ENCODE data around the gene GPRC5D.

GPRC5D gene

DNA sequence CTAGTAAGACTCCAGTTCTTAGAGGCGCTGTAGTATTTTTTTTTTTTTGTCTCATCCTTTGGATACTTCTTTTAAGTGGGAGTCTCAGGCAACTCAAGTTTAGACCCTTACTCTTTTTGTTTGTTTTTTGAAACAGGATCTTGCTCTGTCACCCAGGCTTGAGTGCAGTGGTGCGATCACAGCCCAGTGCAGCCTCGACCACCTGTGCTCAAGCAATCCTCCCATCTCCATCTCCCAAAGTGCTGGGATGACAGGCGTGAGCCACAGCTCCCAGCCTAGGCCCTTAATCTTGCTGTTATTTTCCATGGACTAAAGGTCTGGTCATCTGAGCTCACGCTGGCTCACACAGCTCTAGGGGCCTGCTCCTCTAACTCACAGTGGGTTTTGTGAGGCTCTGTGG lies 39.3 kb downstream of the GPRC5D start (continued):
- TF ChIP-seq TSHZ2 (CRISPR knock-in tag; IDR thresholded peaks at IDR 0.05) (no peak), TCF4 (CRISPR knock-in tag; IDR thresholded peaks at IDR 0.05; ENCODE audit: borderline replicate concordance) (no peak), ZNF8 (CRISPR knock-in tag; IDR thresholded peaks at IDR 0.05) (no peak), ZFP30 (CRISPR knock-in tag; IDR thresholded peaks at IDR 0.05) (no peak), ZFP3 (CRISPR knock-in tag; IDR thresholded peaks at IDR 0.05) (no peak), SNAI2 (CRISPR knock-in tag; IDR thresholded peaks at IDR 0.05) (no peak), BACH2 (CRISPR knock-in tag; IDR thresholded peaks at IDR 0.05; ENCODE audit: borderline replicate concordance) (no peak), OSR1 (CRISPR knock-in tag; IDR thresholded peaks at IDR 0.05) (no peak), RARB (CRISPR knock-in tag; IDR thresholded peaks at IDR 0.05) (no peak), TOX (CRISPR knock-in tag; IDR thresholded peaks at IDR 0.05; ENCODE audit: borderline replicate concordance) (no peak), ISL1 (CRISPR knock-in tag; IDR thresholded peaks at IDR 0.05) (no peak)
- TF ChIP-seq, protein P1, sequence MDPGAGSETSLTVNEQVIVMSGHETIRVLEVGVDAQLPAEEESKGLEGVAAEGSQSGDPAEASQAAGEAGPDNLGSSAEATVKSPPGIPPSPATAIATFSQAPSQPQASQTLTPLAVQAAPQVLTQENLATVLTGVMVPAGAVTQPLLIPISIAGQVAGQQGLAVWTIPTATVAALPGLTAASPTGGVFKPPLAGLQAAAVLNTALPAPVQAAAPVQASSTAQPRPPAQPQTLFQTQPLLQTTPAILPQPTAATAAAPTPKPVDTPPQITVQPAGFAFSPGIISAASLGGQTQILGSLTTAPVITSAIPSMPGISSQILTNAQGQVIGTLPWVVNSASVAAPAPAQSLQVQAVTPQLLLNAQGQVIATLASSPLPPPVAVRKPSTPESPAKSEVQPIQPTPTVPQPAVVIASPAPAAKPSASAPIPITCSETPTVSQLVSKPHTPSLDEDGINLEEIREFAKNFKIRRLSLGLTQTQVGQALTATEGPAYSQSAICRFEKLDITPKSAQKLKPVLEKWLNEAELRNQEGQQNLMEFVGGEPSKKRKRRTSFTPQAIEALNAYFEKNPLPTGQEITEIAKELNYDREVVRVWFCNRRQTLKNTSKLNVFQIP (CRISPR knock-in tag; IDR thresholded peaks at IDR 0.05; ENCODE audit: borderline replicate concordance, low read depth): no peak

- no peak for TF ChIP-seq ISL1 (CRISPR knock-in tag; IDR thresholded peaks at IDR 0.05)
- TF ChIP-seq TCF4 (CRISPR knock-in tag; IDR thresholded peaks at IDR 0.05; ENCODE audit: borderline replicate concordance): no peak
- no peak for TF ChIP-seq ZFP30 (CRISPR knock-in tag; IDR thresholded peaks at IDR 0.05)
- no peak for TF ChIP-seq BACH2 (CRISPR knock-in tag; IDR thresholded peaks at IDR 0.05; ENCODE audit: borderline replicate concordance)
- TF ChIP-seq ZNF565 (CRISPR knock-in tag; conservative IDR thresholded peaks at IDR 0.05; ENCODE audit: low read depth): no peak
- TF ChIP-seq CSRNP3 (CRISPR knock-in tag; IDR thresholded peaks at IDR 0.05): no peak
- TF ChIP-seq ZFP3 (CRISPR knock-in tag; IDR thresholded peaks at IDR 0.05): no peak
- no peak for TF ChIP-seq PPARA (CRISPR knock-in tag; IDR thresholded peaks at IDR 0.05; ENCODE audit: borderline replicate concordance)
- TF ChIP-seq TOX (CRISPR knock-in tag; IDR thresholded peaks at IDR 0.05; ENCODE audit: borderline replicate concordance): no peak
- no peak for TF ChIP-seq ZC3H10 (CRISPR knock-in tag; IDR thresholded peaks at IDR 0.05)
- no peak for TF ChIP-seq CSDC2 (CRISPR knock-in tag; IDR thresholded peaks at IDR 0.05)
- TF ChIP-seq TSHZ2 (CRISPR knock-in tag; IDR thresholded peaks at IDR 0.05): no peak
- no peak for TF ChIP-seq ZNF8 (CRISPR knock-in tag; IDR thresholded peaks at IDR 0.05)
- ATAC-seq: no peak
Measured at GRCh38 chr12:12909995-12910420, 42.0 kb downstream of the GPRC5D start.

DNA sequence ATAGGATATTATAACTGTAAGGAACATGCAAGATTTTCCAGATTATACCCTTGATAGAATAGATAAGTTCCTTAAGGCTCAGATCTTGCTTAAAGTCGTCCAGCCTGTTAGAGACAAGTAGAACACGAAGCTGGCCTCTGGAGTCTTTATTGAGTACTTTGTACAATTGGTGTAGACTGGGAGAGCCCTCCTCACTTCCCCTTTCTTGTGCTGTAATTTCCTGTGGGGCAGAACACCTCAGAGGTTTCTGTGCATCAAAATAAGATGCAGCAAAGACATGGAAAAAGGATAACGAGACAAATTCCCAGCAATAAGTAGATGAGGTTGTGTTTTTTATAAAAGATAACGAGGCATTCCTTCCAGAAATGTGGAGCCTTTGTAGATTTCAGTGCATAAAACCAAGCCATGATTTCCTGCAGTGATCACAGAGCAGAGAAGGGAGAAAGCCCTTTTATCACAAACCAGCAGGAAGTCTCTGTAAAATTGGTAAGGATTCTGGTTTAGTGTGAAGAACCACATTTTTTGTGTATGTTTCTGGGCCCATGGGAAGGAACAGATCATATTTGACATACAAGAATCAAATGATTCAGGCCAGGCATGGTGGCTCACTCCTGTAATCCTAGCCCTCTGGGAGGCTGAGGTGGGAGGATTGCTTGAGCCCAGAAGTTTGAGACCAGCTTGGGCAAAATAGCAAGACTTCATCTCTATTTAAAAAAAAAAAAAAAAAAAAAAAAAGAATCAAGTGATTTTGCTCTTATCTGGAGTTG lies 42.6 kb downstream of the GPRC5D start:
- TF ChIP-seq ESRRG (CRISPR knock-in tag; IDR thresholded peaks at IDR 0.05): no peak
- no peak for TF ChIP-seq ARNTL (CRISPR knock-in tag; IDR thresholded peaks at IDR 0.05; ENCODE audit: borderline replicate concordance, low read depth)
- no peak for TF ChIP-seq ZNF8 (CRISPR knock-in tag; IDR thresholded peaks at IDR 0.05)
- ATAC-seq: no peak
